Fibroblast of upper back skin (primary cell): ENCODE measurements around the gene NRIP1.
"Not testable (repeated sequence)": the region's sequence is repeated elsewhere in the genome, so short reads cannot be mapped to it uniquely, and the experiment has no call there.

Experiments
- DNase-seq: peaks from one replicate; pipeline ENCODE4 v3.0.0-alpha.2; 2013

NRIP1 gene

DNA sequence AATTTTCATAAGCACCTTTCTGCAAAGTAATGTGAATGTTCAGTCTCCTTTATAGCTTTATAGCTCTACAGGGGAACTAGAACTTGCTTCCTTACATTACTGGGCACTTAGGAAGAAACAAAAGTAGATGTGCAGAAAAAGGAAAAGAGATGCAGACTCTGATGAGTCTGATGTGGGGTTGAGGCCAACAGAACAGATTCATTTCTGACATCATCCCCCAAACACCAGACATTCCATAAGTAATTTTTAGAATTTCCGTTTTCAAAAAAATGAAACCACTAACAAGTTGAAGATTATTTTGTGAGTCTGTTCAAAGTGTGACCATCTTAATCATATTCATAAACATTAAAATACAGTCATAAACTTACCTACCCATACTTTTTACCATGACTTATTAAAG is 96.0 kb downstream of the NRIP1 start:
- no peak for DNase-seq

DNA sequence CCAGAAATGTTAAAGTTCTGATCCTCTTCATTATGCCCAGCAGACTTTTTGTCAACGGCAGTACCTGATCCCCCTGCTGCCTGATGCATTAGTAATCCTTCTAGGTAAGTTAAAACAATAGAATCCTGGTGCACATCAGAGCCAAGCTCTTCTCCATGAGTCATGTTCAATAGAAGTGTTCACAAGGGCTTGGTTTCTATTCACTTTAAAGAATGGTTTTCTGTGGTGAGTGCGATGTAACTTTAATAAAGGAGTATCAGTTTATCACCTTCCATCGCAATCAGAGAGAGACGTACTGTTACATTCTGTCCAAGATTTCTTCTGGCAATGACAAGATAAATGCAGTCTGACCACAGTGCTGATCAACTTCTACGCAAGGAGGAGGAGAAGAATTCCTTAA is 96.8 kb downstream of the NRIP1 start:
- DNase-seq = no peak

DNA sequence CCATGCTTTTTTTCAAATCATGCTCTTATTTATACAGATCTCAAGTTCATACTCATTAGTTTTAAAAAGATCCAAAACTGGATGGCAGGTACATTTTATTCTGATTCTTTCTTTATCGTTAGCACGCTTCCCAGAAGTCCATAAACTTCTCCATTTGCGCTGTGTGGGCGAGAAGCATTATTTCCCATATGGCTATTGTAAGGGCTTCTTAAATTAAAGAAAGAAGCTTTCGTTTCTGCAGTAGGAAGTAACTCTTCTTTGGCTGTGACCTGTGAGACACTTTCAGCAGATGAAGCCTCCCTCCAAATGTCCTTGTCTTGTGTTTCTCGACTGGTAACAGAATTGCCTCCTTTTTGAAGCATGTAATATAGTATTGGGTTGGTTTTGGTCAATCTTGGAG is 100.2 kb downstream of the NRIP1 start:
- no peak for DNase-seq

DNA sequence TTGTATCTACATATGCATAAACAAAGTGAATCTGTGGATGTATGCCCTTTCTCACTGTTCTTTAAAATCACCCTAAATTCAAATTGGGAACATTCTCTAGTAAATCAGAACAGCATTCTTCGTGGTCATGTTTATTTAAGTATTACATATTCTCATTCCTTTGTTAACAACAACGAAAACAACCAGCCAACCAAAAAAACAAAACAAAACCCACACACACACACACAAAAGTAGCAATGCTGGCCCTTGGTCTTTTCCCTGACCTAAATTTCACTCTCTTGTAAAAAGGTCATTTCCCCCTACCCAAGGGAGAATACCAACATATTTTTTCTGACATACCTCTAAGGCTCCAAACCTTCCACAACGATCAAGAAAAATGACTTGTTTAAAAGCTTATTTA is 102.6 kb downstream of the NRIP1 start:
- DNase-seq = no peak

DNA sequence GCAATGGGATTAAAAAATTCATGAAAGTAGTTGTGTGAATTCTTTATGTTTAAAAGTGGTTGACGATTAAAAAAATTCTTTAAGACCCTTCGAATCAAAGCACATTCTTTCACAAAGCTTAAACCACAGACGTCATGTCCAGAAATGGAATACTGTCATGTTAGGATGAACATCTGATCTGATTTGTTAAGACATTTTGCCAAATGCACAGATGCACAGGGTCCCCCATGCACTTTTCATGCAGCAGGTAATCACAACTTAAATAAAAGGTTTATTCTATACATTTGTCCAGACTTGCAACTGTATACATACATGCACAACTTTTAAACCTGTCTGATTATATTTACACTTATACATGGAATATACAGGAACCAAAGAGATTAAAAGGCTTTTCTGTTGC is 103.3 kb downstream of the NRIP1 start:
- no peak for DNase-seq

DNA sequence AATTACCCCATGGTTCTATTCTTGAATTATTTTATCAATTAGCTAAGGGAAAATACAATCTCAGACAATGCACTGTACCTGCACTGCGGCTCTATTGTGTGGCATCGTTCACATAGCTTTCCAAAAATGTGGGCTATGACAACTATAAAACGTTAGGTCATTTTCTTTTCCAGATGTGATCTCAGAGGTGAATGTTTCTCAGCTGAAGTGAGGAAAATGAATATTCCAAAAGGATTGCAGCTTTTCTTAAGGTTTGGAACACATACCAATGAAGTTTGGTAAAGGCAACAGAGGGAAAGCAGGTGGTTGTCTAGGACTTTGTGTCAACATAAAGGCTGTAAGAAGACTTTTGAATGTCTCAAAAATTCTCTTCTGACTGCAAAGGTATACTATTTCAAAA is 105.5 kb downstream of the NRIP1 start:
- peak; percentile 34 for DNase-seq

DNA sequence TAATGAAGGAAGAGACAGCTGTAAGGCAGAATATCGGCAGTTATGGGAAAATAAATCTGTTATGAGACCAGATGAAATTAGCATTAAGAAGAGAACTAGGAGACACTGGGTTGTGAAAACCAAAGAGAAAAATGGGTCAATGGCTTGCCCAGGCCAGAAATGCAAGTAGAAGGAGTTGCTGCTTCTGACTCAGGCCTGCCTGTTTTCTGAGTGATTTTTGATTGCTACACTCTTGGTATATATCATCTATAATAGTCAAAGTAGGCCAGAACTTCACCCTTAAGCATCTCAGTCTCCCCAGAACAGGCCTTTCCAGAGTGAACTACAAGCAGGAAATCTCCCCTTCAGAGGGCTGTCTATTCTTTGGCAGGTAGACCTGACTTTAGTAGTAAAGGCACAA is 107.0 kb downstream of the NRIP1 start:
- DNase-seq = no peak

DNA sequence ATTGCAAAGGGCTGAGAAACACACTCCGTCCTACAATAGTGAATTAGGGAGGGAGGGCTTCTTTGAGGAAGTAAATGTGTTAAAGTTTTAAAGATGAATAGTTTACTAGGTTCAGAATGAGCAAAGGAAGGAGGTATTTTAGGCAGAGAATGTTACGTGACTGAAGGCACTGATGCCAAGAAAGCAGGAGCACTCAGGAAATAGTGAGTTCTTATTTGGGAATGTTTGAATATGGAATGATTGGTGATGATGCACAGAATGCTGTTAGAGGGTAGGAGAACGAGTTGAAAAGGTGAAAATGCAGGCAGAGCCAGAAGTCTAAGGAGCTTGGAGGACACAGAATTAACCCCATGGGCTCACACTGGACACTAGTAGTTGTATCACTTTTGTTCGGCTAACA is 108.0 kb downstream of the NRIP1 start:
- DNase-seq = peak; percentile 90

DNA sequence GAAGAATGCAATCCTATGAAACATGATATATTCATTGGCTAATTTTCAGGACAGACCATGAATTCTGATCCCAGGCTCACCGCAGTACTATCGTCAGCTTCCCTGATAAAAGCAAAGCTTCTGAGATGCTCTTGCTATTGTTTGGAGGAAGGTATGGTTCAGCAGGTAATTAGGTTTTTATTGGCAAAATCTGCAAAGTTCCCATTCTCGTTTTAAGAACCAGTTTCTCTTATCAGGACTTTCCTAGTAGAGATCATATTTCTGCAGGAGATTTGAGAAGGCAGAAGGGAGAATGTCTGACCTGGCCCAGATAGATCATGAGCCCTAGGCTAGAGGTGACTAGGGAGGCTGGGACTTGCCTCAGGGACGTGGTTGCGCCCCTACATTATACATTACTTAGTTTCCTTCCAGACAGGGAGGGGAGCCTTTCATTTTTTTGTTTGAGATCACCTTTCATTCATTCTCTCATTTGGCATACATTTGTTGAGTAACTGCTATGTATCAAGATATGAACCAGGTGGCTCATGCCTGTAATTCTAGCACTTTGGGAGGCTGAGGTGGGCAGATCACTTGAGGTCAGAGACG is 108.8 kb downstream of the NRIP1 start:
- DNase-seq = peak; percentile 53

DNA sequence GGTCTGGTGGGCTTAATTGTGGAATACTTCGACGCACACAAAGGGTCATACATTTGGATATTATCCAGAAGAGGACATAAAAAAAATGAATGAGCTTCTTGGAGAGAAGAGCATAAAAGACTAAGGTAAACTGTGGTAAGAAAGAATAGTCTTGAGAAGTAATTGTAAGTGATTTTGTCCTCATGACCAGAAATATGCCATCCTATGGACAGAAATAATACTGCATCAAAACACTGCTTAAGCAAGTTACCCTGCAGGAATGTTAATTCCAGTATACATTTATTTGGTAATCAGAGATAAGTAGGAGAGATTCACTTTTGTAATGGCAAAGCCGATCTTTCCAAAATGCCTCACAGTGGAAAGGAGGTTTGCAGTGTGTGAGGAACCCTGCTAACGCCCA is 111.9 kb downstream of the NRIP1 start:
- no peak for DNase-seq

DNA sequence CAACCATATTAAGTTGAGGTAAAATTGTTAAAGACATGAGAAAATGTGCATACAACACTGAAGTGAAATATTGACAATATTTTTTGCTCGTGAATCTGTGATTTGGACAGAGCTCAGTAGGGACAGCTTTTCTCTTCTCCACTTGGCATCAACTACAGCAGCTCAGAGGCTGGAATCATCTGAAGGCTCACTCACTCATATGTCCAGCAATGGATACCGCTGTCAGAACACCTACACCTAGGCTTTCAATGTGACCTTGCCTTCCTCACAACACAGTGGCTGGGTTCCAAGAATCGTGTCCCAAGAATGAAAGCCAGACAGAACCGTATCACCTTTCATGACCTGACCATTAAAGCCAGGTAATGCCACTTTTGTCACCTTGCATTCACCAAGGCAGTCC is 115.2 kb downstream of the NRIP1 start:
- DNase-seq = no peak

DNA sequence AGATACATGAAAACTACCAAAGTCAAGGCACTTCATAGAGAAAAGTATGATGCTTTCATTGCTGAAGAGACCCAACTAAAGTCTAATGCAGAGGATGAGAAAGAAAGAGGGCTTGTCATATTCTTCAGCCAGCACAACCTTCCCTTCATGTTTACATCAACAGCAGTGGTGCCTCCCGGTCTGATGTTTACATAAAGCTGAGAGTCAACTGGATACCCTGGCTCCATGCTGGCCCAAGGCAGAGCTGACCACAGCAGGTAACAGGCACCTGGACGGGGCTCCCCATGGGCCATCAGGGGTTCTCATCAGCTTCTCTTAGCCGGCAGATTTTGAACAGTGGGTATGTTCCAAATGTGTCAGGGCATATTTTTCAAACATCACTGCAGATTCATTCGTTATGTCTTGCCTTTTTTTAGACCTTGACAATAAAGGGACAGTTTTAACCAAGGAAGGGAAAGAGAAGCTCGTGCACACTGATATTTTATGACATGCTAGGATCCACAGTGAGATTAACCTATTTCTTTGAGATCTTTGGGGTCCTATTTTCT is 117.1 kb downstream of the NRIP1 start:
- DNase-seq = no peak

DNA sequence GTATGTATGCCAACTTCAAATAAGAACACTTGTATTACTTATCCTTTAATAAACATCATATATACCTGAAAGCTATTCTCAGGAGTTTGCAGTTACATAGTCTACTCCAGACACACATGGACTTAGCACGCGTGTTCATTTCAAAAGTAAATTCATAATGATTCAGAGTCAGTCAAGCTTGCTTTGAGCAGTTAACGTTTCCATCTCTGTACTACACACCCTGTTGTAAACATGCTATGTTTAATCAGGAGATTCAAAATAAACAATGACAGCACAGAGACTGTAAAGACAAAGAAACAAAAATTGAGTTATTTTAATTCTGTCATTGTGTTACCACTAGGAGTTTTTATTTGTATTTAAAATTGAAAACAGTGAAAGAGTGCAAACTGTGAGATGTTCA is 119.6 kb downstream of the NRIP1 start:
- DNase-seq = no peak

DNA sequence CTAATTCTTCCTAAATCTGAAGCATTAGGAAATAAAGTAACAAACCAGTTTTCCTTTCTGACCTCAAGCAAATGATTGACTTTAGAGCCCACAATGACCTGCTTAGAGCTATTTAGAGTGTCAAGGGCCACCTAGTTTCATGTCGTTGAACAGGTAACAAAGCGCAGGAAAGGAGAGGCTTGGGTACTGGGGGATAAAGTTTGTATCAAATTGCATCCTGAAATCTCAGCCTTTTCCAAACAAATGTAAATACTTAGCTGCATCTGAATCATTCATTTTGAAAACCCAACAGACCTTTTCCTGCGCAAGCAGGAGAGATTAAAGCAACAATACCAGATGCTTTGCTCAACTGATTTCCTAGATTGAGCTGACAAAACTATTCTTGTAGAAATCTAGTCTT is 121.2 kb downstream of the NRIP1 start:
- no peak for DNase-seq

DNA sequence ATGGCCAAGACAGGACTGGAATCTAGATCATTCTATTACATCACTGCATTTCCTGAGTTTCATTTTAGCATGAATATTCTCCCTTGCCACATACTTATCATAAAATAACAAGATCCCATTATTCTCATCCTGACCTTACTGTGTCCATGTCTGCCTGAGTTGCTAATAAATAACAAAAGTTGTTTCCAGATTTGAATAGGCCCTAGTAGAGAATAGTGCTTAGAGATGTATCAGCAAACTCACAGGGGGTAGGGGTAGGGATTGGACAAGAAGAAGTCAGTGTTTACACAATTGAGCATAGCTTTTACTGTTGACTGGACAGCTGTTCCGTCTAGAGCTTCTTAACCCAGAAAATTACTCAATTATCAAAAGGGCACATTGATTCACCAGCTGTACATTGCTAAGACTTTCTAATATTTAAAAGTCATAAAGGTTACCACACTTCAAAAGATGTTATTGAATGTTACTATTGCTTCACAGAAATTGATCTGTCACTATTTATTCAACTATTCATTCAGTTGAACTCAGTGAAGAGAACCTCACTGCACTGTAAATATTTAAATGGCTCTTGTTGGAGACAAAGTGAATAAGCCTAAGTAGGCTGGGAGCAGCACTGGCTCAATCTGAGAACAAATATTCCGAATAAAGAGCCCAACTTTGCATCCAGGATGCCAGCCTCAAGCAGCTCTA is 121.9 kb downstream of the NRIP1 start:
- no peak for DNase-seq

DNA sequence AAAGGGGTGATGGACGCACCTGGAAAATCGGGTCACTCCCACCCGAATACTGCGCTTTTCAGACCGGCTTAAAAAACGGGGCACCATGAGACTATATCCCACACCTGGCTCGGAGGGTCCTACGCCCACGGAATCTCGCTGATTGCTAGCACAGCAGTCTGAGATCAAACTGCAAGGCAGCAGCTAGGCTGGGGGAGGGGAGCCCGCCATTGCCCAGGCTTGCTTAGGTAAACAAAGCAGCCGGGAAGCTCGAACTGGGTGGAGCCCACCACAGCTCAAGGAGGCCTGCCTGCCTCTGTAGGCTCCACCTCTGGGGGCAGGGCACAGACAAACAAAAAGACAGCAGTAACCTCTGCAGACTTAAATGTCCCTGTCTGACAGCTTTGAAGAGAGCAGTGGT is 137.5 kb downstream of the NRIP1 start:
- DNase-seq = not testable (repeated sequence)

DNA sequence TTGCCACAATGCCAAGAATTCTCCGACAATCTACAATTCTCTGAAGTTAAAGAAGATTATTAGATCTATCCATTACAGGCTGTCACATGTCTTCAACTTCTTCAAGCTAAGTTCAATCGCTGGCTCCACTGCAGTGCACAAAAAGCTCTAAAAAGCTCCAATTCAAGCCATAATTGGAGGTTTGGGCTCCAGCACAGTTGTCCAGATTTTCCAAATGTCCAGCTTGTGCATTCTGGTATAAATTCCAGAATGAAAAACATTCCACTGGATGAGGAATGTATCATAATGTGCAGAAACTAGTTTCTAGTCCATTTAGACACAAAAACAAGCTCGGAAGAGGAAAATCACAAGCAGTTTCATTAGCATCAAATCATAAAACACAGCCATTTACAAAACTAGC is 138.6 kb downstream of the NRIP1 start:
- DNase-seq = peak; percentile 52

DNA sequence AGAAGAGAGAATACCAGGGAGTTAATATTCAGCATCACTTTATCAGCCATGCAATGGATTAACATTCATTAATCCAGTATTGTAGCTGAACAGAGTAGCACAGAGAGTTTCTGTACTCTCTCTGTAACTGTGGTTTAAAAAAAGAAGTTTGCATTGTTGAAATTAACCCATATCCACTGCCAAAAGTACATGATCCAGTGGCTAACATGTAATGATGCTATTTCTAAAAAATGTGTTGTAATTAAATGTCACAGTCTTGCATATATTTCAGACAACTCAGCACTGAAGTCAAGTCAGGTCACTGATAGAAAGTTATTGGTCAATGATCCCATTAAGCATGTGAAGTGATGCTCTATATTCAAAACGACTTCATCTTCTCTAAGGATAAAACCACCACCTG is 141.3 kb downstream of the NRIP1 start:
- DNase-seq = peak; percentile 81

DNA sequence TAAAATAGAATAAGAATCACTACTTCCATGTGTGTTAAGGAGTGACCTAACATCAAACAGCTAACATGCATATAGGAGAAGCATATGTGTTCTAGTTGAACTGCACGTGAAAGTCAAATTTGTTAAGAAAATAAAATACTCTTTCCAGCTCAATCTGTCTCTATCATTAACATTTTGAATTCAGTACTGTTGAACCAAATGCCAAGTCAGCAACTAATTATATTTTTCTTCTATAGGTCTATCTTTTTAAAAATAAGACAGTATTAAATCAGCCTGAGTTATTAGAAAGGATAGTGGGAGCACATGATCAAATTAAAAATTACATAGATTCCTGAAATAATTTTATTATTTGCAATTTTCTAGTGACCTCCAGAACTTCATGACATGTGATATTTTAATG is 141.8 kb downstream of the NRIP1 start:
- no peak for DNase-seq

DNA sequence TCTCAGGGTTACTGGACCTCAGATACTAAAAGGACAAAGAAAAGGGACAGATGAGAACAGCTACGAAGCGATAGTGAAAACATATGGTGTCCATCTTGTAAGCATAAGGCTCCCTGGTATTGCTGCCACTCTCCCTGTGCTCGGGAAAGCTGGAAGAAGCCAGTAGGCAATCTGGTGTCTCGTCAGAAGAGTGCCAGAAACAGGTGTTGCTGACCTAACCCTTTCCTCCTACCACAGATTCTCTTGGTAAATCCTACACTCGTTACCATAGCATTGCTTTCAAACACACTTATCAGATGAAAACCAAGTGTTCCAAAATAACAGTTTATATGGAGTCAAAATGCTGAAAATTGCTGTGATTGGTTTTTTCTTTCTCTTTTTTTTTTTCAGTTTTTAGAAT is 146.3 kb downstream of the NRIP1 start:
- no peak for DNase-seq

DNA sequence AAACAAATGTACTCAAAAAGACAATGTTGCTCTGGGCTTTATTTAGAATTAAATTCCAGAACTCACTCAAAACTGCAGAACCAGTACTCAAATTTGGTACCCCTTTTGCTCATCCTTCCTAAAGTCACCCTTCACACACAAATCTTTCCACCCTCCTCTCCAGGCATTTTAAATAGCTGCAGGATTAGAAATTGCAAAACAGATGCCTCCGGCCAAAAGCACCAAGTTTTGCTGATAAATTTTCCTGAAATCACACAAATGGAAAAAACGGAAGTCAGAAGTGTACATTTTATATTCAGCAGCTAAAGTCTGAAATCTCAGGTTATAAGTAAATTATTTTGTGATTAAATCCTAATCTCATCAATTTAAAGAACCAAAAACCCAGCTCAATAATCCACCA is 147.0 kb downstream of the NRIP1 start:
- no peak for DNase-seq

DNA sequence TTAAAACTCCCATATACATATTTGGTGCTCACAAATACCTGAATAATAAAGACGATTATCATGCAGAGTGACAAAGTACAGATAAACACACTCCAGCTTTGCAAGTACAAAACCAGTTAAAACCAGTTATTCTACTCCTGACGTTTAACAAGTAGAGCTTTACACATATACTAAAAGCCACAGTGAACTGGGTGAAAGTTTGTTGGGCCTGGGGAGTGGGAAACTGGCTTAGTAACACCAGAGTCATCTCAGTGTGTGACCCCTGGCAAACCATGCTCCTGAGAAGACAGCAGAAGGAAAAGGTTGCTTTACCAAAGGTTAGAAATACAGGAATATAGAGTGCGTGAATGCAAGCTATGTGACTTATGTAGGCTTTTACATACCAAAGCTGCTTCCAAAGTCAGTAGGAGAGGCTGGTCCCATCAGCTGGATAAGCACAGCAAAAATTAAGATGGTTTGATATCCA is 148.1 kb downstream of the NRIP1 start:
- no peak for DNase-seq

DNA sequence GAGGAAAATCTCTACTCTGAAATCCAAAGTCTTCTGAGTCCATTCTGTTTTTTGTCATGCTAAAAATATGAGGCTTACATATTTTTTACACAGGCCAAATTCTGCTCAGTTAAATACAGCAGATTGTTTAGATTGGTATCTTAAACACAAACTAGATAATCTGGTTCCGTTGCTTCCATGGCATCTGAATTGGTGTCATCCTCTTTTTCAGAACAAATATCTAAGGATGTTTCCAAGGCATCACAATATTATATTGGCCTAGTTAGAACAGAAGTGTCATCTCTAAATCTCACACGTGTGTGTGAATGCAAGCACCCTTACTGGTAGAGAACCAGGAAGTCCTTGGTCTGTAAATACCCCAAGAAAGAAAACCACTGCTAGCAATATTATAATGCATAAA is 151.2 kb downstream of the NRIP1 start:
- no peak for DNase-seq

DNA sequence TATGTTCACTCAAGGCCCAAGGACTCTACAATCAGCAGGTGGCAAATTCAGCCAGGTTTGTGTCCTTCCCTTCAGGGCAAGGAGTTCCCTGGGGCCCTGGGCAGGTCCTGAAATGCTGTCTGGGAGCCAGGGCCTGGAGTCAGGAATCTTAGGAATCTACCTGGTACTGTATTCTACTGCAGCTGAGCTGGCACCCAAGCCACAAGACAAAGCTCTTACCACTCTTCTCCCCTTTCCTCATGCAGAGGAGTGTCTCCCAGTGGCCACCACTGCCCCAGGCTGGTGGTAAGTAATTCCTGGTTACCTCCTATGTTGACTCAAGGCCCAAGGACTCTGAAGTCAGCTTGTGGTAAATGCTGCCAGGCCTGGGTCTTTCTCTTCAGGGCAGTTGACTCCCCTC is 153.4 kb downstream of the NRIP1 start:
- no peak for DNase-seq
